Measurements from ENCODE around the gene TAF4. TPM values are rescaled to one million over a fixed set of nuclear protein-coding genes. Genes with fewer than 3 reads are reported as not detected.

The TAF4 gene
- total RNA-seq, 1 experiment from 2014 or later = 21.0 TPM

DNA sequence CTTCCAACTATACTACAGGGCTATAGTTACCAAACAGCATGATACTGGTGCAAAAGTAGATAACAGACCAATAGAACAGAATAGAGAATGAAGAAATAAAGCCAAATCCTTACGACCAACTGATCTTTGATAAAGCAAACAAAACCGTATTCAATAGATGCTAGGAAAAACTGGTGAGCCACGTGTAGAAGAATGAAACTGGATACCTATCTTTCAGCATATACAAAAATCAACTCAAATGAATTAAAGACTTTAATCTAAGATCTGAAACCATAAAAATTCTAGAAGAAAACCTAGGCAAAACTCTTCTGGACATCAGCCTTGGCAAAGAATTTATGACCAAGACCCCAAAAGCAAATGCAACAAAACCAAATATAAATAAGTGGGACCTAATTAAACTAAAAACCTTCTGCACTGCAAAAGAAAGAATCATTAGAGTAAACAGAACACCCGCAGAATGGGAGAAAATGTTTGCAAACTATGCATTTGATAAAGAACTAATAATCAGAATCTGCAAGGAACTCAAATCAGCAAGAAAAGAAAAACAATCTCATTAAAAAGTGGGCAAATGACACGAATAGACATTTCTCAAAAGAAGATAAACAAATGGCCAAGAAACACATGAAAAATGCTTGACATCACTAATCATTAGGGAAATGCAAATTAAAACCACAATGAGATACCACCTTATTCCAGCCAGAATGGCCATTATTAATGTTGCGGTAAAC, 109.8 kb downstream of the TAF4 start:
- TF ChIP-seq POLR2AphosphoS5 (IDR thresholded peaks at IDR 0.05; ENCODE audit: low read depth, low read length) (no peak), TCF7L2 (IDR thresholded peaks at IDR 0.05; ENCODE audit: low read depth, low read length) (no peak), SIN3A (IDR thresholded peaks at IDR 0.05; ENCODE audit: borderline replicate concordance, insufficient read depth, low read depth, low read length) (no peak)
- TF ChIP-seq, protein P1, sequence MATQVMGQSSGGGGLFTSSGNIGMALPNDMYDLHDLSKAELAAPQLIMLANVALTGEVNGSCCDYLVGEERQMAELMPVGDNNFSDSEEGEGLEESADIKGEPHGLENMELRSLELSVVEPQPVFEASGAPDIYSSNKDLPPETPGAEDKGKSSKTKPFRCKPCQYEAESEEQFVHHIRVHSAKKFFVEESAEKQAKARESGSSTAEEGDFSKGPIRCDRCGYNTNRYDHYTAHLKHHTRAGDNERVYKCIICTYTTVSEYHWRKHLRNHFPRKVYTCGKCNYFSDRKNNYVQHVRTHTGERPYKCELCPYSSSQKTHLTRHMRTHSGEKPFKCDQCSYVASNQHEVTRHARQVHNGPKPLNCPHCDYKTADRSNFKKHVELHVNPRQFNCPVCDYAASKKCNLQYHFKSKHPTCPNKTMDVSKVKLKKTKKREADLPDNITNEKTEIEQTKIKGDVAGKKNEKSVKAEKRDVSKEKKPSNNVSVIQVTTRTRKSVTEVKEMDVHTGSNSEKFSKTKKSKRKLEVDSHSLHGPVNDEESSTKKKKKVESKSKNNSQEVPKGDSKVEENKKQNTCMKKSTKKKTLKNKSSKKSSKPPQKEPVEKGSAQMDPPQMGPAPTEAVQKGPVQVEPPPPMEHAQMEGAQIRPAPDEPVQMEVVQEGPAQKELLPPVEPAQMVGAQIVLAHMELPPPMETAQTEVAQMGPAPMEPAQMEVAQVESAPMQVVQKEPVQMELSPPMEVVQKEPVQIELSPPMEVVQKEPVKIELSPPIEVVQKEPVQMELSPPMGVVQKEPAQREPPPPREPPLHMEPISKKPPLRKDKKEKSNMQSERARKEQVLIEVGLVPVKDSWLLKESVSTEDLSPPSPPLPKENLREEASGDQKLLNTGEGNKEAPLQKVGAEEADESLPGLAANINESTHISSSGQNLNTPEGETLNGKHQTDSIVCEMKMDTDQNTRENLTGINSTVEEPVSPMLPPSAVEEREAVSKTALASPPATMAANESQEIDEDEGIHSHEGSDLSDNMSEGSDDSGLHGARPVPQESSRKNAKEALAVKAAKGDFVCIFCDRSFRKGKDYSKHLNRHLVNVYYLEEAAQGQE (IDR thresholded peaks at IDR 0.05; ENCODE audit: insufficient read depth in 1 of 2, low read depth in 2 of 2, low read length in 1 of 2) = no peak
- TF ChIP-seq, protein P2, sequence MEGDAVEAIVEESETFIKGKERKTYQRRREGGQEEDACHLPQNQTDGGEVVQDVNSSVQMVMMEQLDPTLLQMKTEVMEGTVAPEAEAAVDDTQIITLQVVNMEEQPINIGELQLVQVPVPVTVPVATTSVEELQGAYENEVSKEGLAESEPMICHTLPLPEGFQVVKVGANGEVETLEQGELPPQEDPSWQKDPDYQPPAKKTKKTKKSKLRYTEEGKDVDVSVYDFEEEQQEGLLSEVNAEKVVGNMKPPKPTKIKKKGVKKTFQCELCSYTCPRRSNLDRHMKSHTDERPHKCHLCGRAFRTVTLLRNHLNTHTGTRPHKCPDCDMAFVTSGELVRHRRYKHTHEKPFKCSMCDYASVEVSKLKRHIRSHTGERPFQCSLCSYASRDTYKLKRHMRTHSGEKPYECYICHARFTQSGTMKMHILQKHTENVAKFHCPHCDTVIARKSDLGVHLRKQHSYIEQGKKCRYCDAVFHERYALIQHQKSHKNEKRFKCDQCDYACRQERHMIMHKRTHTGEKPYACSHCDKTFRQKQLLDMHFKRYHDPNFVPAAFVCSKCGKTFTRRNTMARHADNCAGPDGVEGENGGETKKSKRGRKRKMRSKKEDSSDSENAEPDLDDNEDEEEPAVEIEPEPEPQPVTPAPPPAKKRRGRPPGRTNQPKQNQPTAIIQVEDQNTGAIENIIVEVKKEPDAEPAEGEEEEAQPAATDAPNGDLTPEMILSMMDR (IDR thresholded peaks at IDR 0.05) = no peak
- Histone ChIP-seq H3K4me1 (ENCODE audit: control insufficient read depth, insufficient read depth, low read length) (no peaks in the 10 kb centered on the region), H3K9me3 (ENCODE audit: control insufficient read depth, insufficient read depth, low read depth, low read length) (no peaks in the 10 kb centered on the region), H3K27me3 (ENCODE audit: control insufficient read depth, insufficient read depth, low read length) (no peaks in the 10 kb centered on the region; the same call in 1 of the 2 replicates), H3K27ac (ENCODE audit: low read length) (no peak overlapping the region), H3K4me3 (ENCODE audit: low read depth in 2 of 2, low read length in 2 of 2) (no peak overlapping the region), H3K36me3 (ENCODE audit: control insufficient read depth, insufficient read depth, low read length) (no peaks in the 10 kb centered on the region)
- DNase-seq (ENCODE audit: low read depth, low spot score) (no peak), ATAC-seq (no peak)
- BruUV-seq (replicated peaks) = no TSS peak
- ChIA-PET CTCF (no interaction called here), POLR2A (no interaction called here)
- in situ Hi-C loops (cut with HindIII; ENCODE audit: low pct_unique_long_range_greater_than_20kb, low sequenced_read_pairs) (no loop called here), intact Hi-C loops (cut with micrococcal nuclease; ENCODE audit: unreplicated experiment) (no loop called here)

DNA sequence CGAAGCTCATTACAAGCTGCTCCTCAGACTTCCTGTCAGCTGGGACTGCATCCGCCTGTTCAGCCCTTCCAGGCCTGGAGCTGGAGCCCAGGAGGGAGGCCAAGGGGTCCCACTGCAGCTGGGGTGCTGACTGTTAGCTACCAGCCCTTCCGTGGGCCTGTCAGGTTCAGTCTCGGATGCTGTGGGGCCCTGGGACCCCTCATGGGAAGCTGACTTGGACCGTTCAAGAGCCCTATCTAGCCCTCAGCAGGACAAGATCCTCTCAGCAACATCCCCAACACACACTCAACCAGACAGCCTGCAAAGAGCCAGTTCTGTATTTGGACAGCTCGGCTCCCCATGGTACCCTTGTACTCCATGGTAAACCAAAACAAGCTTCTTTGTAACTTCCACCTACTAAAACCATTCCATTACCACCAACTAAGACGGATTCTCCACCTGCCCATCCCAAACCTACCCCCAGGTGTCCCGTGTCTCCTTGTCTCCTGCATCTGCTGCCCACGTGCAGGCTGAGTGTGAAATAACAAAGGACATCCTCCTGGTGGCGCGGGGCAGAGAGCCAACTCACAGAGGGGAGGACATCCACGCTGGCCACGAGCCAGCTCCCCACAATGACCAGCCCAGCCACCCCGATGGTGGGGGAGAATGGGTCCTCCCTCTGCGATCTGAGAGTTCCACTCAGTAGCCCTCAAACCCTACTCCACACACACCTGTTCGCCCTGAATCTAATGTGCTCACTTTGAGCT, 111.2 kb downstream of the TAF4 start:
- TF ChIP-seq TCF7L2 (IDR thresholded peaks at IDR 0.05; ENCODE audit: low read depth, low read length) (no peak), POLR2AphosphoS5 (IDR thresholded peaks at IDR 0.05; ENCODE audit: low read depth, low read length) (no peak)
- in situ Hi-C loops (cut with HindIII; ENCODE audit: low pct_unique_long_range_greater_than_20kb, low sequenced_read_pairs) (no loop called here), intact Hi-C loops (cut with micrococcal nuclease; ENCODE audit: unreplicated experiment) (no loop called here)
- H3K27ac ChIP-seq (ENCODE audit: low read length) = no peak overlapping the region
- BruUV-seq (replicated peaks) = no TSS peak
- no peak overlapping the region for H3K4me3 ChIP-seq (ENCODE audit: low read depth in 2 of 2, low read length in 2 of 2)
- no peaks in the 10 kb centered on the region; the same call in 1 of the 2 replicates for H3K27me3 ChIP-seq (ENCODE audit: control insufficient read depth, insufficient read depth, low read length)
- H3K9me3 ChIP-seq (ENCODE audit: control insufficient read depth, insufficient read depth, low read depth, low read length) = no peaks in the 10 kb centered on the region
- H3K36me3 ChIP-seq (ENCODE audit: control insufficient read depth, insufficient read depth, low read length) = no peaks in the 10 kb centered on the region
- H3K4me1 ChIP-seq (ENCODE audit: control insufficient read depth, insufficient read depth, low read length) = no peaks in the 10 kb centered on the region
- ATAC-seq (no peak), DNase-seq (ENCODE audit: low read depth, low spot score) (no peak)
- ChIA-PET CTCF (no interaction called here), POLR2A (no interaction called here)

All from Panc1 (cell line).